Kidney (tissue), 14 donors: Measurements from ENCODE around the gene ACTL7B. TPM values are rescaled to one million over a fixed set of nuclear protein-coding genes. Genes with fewer than 3 reads are reported as not detected.
A peak's percentile ranks its signal among the peaks of the same experiment; 100 is the strongest.
"Not testable (repeated sequence)": the region's sequence is repeated elsewhere in the genome, so short reads cannot be mapped to it uniquely, and the experiment has no call there.

ENCODE experiments used
- DNase-seq, 5 donors: peaks; one replicate each; pipeline ENCODE4 v3.0.0-alpha.2; 2013 to 2020
- FAIRE-seq: peaks from 2 replicates; lab custom pipeline; 2012; peaks lifted over from hg19 to GRCh38; lab: Jason Lieb, UNC
- H3K27ac ChIP-seq, 2 donors: one replicate each; pipeline ENCODE4 v1.7.0; 2013; ENCODE audit warnings: low read depth in 2 of 2, low read length in 2 of 2, inconsistent platforms in 1 of 2
- H3K27me3 ChIP-seq: one replicate; pipeline ENCODE4 v1.7.1; 2013; ENCODE audit warnings: low read length, inconsistent platforms; ENCODE audit not compliant: control insufficient read depth, insufficient read depth
- H3K36me3 ChIP-seq, 3 donors: one replicate each; pipeline versions ENCODE4 v1.7.0 to v1.7.1; 2013; ENCODE audit warnings: low read length in 3 of 3, control low read depth in 1 of 3, inconsistent platforms in 1 of 3; ENCODE audit not compliant: insufficient read depth in 3 of 3, control insufficient read depth in 2 of 3
- H3K4me1 ChIP-seq, 3 donors: one replicate each; pipeline versions ENCODE4 v1.7.0 to v1.7.1; 2013; ENCODE audit warnings: low read length in 3 of 3, inconsistent platforms in 1 of 3, low read depth in 1 of 3; ENCODE audit not compliant: control insufficient read depth in 2 of 3, insufficient read depth in 2 of 3
- H3K4me3 ChIP-seq, 3 donors: one replicate each; pipeline versions ENCODE4 v1.7.0 to v1.8.1; 2013; ENCODE audit warnings: low read length in 3 of 3, control low read depth in 1 of 3, inconsistent platforms in 1 of 3
- H3K9ac ChIP-seq, 3 donors: one replicate each; pipeline versions ENCODE4 v1.7.0 to v1.7.1; 2013; ENCODE audit warnings: low read length in 3 of 3, control low read depth in 1 of 3, inconsistent platforms in 1 of 3
- H3K9me3 ChIP-seq, 3 donors: one replicate each; pipeline versions ENCODE4 v1.7.0 to v1.7.1; 2013; ENCODE audit warnings: low read length in 3 of 3, control low read depth in 1 of 3, inconsistent platforms in 1 of 3; ENCODE audit not compliant: control insufficient read depth in 2 of 3, insufficient read depth in 1 of 3
- intact Hi-C: fragments of 100-400 bp; cut with DNase I; formaldehyde crosslinking; loops from one replicate; pipeline ENCODE4 v1.11.1; 2022
- polyA plus RNA-seq: library from polyadenylated mRNA; stranded (reverse); fragments of 350-450 nt; fragmentation: Illumina TruSeq; extraction: RNeasy Lipid Tissue Mini Kit (QIAGEN cat#74804); gene quantifications from one replicate; pipeline ENCODE4 v1.2.3, GENCODE V29; 2014; ENCODE audit warnings: low read depth, low replicate concordance; ENCODE audit not compliant: insufficient read depth
- total RNA-seq: library from RNA; stranded (reverse); fragmentation: NEBNext Ultra II Directional; extraction: Animal tissue kit (Norgen Biotek cat#: 25700); gene quantifications from one replicate; pipeline ENCODE4 v1.2.1, GENCODE V29; 2021
- TF ChIP-seq, protein P1 (sequence below): IDR thresholded peaks from 3 replicates; pipeline ENCODE4 v1.5.1; 2012; ENCODE audit warnings: mild to moderate bottlenecking, moderate library complexity, borderline replicate concordance; ENCODE audit not compliant: insufficient read depth; ENCODE audit errors: extremely low read depth
- donor health status: control.
- donor health status: control.
- donor health status: control.
- donor health status: control.
- donor health status: control.
- donor health status: DM: yes; HTN: yes; CAD: no.
- donor health status: Normal renal cell carcinoma (clear cell type).

Gene ACTL7B
- total and polyA plus RNA-seq, 2 donors from 2014 or later: not detected

DNA sequence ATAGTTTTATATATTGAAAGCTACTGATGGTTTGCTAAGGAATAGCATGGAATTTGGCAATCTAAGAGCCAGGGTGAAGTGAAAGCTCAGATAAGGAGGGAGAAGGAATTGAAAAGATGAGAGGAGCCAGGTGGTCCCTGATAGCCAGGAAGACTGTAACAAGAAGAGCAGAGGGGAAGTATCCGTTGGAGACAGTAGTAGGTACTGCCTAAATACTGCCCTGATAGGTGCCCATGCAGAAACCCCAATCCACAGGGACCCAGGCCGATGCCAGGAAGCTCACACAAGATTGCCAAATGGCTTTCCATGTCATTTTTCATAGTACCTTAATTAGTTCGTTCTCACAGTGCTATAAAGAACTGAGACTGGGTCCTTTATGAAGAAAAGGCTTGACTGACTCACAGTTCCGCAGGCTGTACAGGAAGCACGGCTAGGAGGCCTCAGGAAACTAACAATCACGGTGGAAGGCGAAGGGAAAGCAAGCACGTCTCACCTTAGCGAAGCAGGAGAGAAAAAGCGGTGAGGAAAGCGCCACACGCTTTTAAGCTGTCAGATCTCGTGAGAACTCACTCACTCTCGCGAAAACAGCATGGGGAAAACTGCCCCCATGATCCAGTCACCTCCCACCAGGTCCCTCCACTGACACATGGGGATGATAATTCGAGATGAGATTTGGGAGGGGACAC lies 13.0 kb downstream of the ACTL7B start:
- TF ChIP-seq, protein P1, sequence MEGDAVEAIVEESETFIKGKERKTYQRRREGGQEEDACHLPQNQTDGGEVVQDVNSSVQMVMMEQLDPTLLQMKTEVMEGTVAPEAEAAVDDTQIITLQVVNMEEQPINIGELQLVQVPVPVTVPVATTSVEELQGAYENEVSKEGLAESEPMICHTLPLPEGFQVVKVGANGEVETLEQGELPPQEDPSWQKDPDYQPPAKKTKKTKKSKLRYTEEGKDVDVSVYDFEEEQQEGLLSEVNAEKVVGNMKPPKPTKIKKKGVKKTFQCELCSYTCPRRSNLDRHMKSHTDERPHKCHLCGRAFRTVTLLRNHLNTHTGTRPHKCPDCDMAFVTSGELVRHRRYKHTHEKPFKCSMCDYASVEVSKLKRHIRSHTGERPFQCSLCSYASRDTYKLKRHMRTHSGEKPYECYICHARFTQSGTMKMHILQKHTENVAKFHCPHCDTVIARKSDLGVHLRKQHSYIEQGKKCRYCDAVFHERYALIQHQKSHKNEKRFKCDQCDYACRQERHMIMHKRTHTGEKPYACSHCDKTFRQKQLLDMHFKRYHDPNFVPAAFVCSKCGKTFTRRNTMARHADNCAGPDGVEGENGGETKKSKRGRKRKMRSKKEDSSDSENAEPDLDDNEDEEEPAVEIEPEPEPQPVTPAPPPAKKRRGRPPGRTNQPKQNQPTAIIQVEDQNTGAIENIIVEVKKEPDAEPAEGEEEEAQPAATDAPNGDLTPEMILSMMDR: no peak
- FAIRE-seq: no peak
- H3K27me3 ChIP-seq: no peaks in the 10 kb centered on the region
- H3K9me3 ChIP-seq: no peaks in the 10 kb centered on the region
- H3K36me3 ChIP-seq: no peaks in the 10 kb centered on the region
- no peak overlapping the region for H3K9ac ChIP-seq
- no peak overlapping the region for H3K4me3 ChIP-seq
- H3K27ac ChIP-seq: no peak overlapping the region
- peak in 1 of 5 donors; percentile 8 for DNase-seq
- intact Hi-C loops: no loop called here
- H3K4me1 ChIP-seq: no peaks in the 10 kb centered on the region

DNA sequence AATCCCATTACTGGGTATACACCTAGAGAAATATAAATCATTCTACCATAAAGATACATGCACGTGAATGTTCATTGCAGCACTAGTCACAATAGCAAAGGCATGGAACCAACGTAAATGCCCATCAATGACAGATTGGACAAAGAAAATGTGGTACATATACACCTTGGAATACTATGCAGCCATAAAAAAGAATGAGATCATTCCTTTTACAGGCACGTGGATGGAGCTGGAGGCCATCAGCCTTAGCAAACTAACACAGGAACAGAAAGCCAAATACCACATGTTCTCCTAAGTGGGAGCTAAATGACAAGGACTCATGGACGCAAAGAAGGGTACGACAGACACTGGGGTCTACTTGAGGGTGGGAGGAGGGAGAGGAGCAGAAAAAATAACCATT lies 16.2 kb downstream of the ACTL7B start:
- not testable (repeated sequence) for FAIRE-seq, H3K9ac ChIP-seq, H3K9me3 ChIP-seq

DNA sequence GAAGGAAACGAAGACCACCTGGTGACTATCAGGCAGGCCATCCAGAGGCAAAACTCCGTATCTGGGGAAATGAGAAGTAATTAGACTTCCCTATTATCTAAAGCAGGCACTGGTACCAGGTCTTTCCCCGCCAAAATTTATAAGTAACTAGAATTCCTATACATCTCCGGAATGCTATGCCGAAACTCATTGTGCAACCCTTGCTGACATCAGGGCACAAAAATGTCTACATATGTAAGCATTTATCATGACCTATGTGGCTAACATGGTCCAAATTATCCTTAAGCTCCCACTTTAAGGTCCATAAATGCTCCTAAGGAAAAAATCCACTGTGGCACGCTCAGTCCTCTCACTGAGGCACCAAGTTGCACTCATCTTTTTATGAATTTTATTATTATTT lies 17.8 kb downstream of the ACTL7B start:
- no peaks in the 10 kb centered on the region for H3K9me3 ChIP-seq
- FAIRE-seq (no peak), DNase-seq (no peak)
- TF ChIP-seq, protein P1: no peak
- intact Hi-C loops: no loop called here
- no peak overlapping the region for H3K4me3 ChIP-seq
- no peak overlapping the region for H3K27ac ChIP-seq
- no peak overlapping the region for H3K9ac ChIP-seq
- H3K4me1 ChIP-seq: no peaks in the 10 kb centered on the region
- H3K36me3 ChIP-seq: no peaks in the 10 kb centered on the region
- no peaks in the 10 kb centered on the region for H3K27me3 ChIP-seq

More for the DNA sequence above, 16.2 kb downstream of the ACTL7B start:
- H3K27ac ChIP-seq, DNase-seq, intact Hi-C loops, H3K4me3 ChIP-seq, H3K4me1 ChIP-seq, H3K27me3 ChIP-seq, H3K36me3 ChIP-seq: not testable (repeated sequence)

DNA sequence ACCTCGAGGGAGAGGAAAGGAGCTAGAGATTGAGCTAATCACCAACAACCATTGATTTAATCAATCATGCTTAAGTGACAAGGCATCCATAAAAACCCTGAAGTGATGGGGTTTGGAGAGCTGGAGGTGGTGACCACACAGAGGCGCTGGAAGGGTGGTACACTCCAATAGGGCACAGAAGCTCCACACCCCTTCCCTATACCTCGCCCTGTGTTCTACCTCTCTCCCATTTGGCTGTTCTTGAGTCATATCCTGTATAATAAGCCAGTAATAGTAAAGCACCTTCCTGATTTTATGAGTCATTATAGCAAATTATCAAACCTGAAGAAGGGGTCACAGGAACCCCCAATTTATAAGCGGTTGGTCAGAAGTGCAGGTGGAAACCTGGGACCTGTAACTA lies 18.3 kb downstream of the ACTL7B start:
- DNase-seq (no peak), FAIRE-seq (no peak)
- Histone ChIP-seq H3K9ac (no peak overlapping the region), H3K27me3 (no peaks in the 10 kb centered on the region), H3K9me3 (no peaks in the 10 kb centered on the region), H3K27ac (no peak overlapping the region), H3K36me3 (no peaks in the 10 kb centered on the region), H3K4me1 (no peaks in the 10 kb centered on the region), H3K4me3 (no peak overlapping the region)
- TF ChIP-seq, protein P1: no peak
- intact Hi-C loops: no loop called here
